Peyer's patch (tissue), 4 donors: ENCODE data around the gene ZNF496. TPM values are rescaled to one million over a fixed set of nuclear protein-coding genes. Genes with fewer than 3 reads are reported as not detected.

Experiments used
- DNase-seq, 3 donors: peaks; one replicate each; pipeline ENCODE4 v3.0.0-alpha.2; 2017 to 2019
- H3K27ac ChIP-seq, 4 donors: fragments of 200-600 bp; sonication (generic); one replicate each; pipeline ENCODE4 v1.5.1; 2016 to 2019
- H3K27me3 ChIP-seq, 2 donors: fragments of 200-600 bp; sonication (generic); one replicate each; pipeline ENCODE4 v1.5.1; 2019
- H3K36me3 ChIP-seq, 3 donors: fragments of 200-600 bp; sonication (generic); one replicate each; pipeline ENCODE4 v1.5.1; 2016 to 2019
- H3K4me1 ChIP-seq, 4 donors: fragments of 200-600 bp; sonication (generic); one replicate each; pipeline ENCODE4 v1.5.1; 2016 to 2019
- H3K4me3 ChIP-seq, 4 donors: fragments of 200-600 bp; sonication (generic); 1 replicate in 3 of 4; 2 replicates in 1 of 4; pipeline ENCODE4 v1.5.1; 2016 to 2019; ENCODE audit warnings: mild to moderate bottlenecking in 1 of 4
- H3K9me3 ChIP-seq, 4 donors: fragments of 200-600 bp; sonication (generic); one replicate each; pipeline ENCODE4 v1.5.1; 2016 to 2019; ENCODE audit warnings: mild to moderate bottlenecking in 1 of 4
- CTCF ChIP-seq, 6 experiments: fragments of 450-650 bp in 4 of 6; fragments of 200-600 bp in 2 of 6; sonication (generic) in 1 of 6; IDR thresholded peaks; one replicate each; pipeline ENCODE4 v1.5.1; 2017 to 2019; ENCODE audit warnings: antibody characterized with exemption in 6 of 6, mild to moderate bottlenecking in 3 of 6, moderate library complexity in 1 of 6
- POLR2A ChIP-seq, 2 donors: fragments of 450-650 bp; IDR thresholded peaks; one replicate each; pipeline ENCODE4 v1.5.1; 2017; ENCODE audit warnings: antibody characterized with exemption in 2 of 2, mild to moderate bottlenecking in 2 of 2, moderate library complexity in 2 of 2
- total RNA-seq, 4 donors: library from RNA; depleted of rRNA; stranded (reverse); fragments of >200 nt; gene quantifications; one replicate each; pipeline ENCODE4 v1.1.0, GENCODE V29; 2016

ZNF496 gene
- total RNA-seq, 4 donors from 2014 or later, result 8.2 to 31.4 (median 23.5) TPM

DNA sequence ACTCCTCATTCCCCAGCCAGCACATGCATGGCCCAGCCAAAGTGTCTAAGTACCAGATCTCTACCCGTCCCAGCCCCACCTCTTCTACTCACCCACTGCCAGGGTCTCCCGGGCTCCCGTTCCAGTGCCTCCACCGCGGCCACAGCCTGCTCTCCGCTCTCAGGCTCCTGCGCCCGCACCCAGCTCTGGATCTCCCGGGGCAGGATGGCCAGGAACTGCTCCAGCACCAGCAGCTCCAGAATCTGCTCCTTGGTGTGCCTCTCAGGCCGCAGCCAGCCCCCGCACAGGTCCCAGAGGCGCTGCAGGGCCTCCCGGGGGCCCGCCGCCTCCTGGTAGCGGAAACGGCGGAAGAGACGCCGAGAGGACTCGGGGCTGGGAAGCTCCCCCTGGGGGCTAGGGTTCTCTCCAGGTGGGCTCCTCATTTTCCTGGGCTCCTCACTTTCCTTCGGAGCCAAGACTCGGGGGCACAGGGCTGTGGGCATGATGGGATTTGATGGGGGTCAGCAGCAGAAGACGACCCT lies 2.5 kb downstream of the ZNF496 start:
- TF ChIP-seq CTCF (IDR thresholded peaks at IDR 0.05) (no peak), POLR2A (IDR thresholded peaks at IDR 0.05) (no peak)
- no peaks in the 10 kb centered on the region for H3K9me3 ChIP-seq
- no peak overlapping the region for H3K27ac ChIP-seq
- H3K27me3 ChIP-seq, result no peaks in the 10 kb centered on the region
- no peak for DNase-seq
- no peak overlapping the region for H3K4me3 ChIP-seq
- peaks cover 0 to 24% (median 8%) of the 10 kb centered on the region in 4 donors for H3K4me1 ChIP-seq
- H3K36me3 ChIP-seq, result peaks cover 0 to 12% (median 0%) of the 10 kb centered on the region in 3 donors

DNA sequence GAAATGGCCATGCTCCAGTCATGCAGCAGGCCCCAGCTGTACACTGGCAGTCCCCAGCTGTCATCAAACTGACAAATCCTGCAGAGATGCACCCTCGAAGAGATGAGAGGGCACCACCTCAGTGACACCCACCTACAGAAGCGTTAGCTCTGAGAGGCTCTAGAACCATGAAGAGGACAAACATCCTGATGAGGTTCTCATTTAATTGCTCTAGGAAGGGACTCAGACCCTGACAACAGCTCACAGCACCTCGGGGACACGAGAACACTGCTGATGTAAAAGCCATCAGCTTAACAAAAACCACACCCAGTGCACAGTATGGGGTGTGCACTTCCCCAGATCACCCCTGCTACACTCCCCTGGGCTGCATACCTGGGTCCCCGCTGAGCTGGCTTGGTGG lies 3.4 kb downstream of the ZNF496 start:
- Histone ChIP-seq H3K4me3 (no peak overlapping the region), H3K27ac (no peak overlapping the region), H3K27me3 (no peaks in the 10 kb centered on the region), H3K4me1 (peaks cover 0 to 20% (median 8%) of the 10 kb centered on the region in 4 donors), H3K9me3 (no peaks in the 10 kb centered on the region), H3K36me3 (peaks cover 0 to 12% (median 0%) of the 10 kb centered on the region in 3 donors)
- TF ChIP-seq POLR2A (IDR thresholded peaks at IDR 0.05) (no peak), CTCF (IDR thresholded peaks at IDR 0.05) (no peak)
- no peak for DNase-seq

DNA sequence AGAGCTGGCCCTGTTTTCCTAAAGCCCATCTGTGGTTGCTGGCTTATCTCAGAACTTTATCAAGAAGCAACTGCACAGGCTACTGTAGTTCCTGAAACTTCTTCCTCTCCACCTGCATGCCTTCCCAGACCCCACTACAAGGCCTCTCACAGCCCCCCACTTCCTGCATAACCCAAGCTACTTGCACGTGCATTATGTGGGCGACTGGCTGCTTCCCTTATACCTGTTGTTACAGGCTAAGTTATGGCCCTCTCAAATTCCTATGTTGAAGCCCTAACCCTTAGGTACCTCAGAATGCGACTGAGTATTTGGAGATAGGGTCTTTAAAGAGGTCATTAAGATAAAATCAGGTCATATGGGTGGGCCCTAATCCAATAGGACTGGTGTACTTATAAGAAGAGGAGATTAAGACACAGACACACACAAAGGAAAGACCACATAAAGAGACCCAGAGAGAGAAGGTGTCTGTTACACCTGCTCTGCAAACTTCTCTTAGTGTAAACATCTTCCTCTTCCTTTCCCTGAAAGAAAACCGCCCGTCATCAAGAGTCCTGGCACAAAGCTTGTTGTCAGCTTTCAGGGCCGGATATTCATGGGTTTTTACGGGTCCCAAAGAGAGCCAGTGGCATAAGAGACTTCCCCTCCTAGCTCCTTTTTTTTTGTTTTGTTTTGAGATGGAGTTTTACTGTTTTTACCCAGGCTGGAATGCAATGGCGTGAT lies 5.1 kb downstream of the ZNF496 start:
- H3K4me1 ChIP-seq, result peaks cover 0 to 12% (median 5%) of the 10 kb centered on the region in 4 donors
- H3K36me3 ChIP-seq, result peaks cover 0 to 29% (median 0%) of the 10 kb centered on the region in 3 donors
- H3K27ac ChIP-seq, result no peak overlapping the region
- no peaks in the 10 kb centered on the region for H3K27me3 ChIP-seq
- TF ChIP-seq POLR2A (IDR thresholded peaks at IDR 0.05) (no peak), CTCF (IDR thresholded peaks at IDR 0.05) (no peak)
- no peak overlapping the region for H3K4me3 ChIP-seq
- no peak for DNase-seq
- H3K9me3 ChIP-seq, result no peaks in the 10 kb centered on the region

DNA sequence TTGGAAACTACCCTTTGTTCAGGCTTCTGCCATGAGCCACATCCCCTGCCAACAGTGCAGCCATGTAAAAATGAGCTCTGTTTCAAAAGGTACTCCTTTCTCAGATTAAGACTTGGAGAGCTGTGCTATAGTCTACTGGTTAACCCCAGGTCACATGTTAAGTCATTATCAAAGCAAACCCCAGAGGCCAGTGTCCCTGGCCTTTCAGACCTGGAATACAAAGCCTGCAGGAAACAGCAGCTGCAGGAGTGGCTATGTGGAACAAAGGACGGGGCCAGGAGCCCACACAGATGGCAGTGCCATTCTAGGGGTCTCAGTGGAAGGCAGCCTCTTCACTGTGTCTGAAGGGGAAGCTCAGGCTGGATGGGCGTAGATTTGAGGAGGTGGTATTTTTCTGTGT lies 6.7 kb downstream of the ZNF496 start:
- Histone ChIP-seq H3K36me3 (peaks cover 0 to 41% (median 0%) of the 10 kb centered on the region in 3 donors), H3K27ac (no peak overlapping the region), H3K9me3 (no peaks in the 10 kb centered on the region), H3K27me3 (no peaks in the 10 kb centered on the region), H3K4me3 (no peak overlapping the region), H3K4me1 (peaks cover 0 to under 1% (median 0%) of the 10 kb centered on the region in 4 donors)
- no peak for DNase-seq
- TF ChIP-seq POLR2A (IDR thresholded peaks at IDR 0.05) (no peak), CTCF (IDR thresholded peaks at IDR 0.05) (no peak)

GRCh38 chr1:247324204-247324787 lies 7.4 kb downstream of the ZNF496 start:
- Histone ChIP-seq H3K9me3 (no peaks in the 10 kb centered on the region), H3K27me3 (no peaks in the 10 kb centered on the region), H3K27ac (no peak overlapping the region), H3K4me3 (no peak overlapping the region), H3K4me1 (no peaks in the 10 kb centered on the region), H3K36me3 (peaks cover 0 to 38% (median 0%) of the 10 kb centered on the region in 3 donors)
- TF ChIP-seq CTCF (IDR thresholded peaks at IDR 0.05) (no peak), POLR2A (IDR thresholded peaks at IDR 0.05) (no peak)
- no peak for DNase-seq
